ENCODE measurements around the gene UST.

UST gene

GRCh38 chr6:148827416-148828045, 80.7 kb downstream of the UST start:
- H3K27ac Mint-ChIP-seq: no peak overlapping the region
- ATAC-seq (replicated peaks) (no peak), DNase-seq (no peak)
- no peaks in the 10 kb centered on the region for H3K9me3 Mint-ChIP-seq
- H3K4me3 Mint-ChIP-seq: no peak overlapping the region
- no peaks in the 10 kb centered on the region for H3K27me3 Mint-ChIP-seq
- peaks cover 18 to 34% of the 10 kb centered on the region in 2 donors for H3K4me1 Mint-ChIP-seq (ENCODE audit: low read depth in 2 of 2)
- H3K36me3 Mint-ChIP-seq (ENCODE audit: insufficient read depth): no peaks in the 10 kb centered on the region

DNA sequence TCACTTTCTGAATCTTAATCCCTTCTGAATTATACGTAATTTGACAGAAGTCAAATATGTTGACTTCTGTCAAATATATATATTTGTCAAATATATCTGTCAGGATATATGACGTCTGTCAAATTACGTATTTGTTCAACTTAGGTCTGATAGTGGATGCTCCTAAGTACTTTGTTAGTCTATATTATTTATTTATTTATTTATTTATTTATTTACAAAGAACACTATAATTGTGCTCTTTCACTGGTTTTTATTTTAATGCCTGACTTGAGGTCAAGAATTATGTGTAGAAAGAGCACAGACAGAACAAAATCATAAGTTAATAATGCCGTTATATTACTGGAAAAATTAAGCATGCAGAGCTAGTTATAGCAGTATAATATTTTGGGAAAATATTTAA, 81.2 kb downstream of the UST start:
- no peak for ATAC-seq (replicated peaks)
- H3K27ac Mint-ChIP-seq: no peak overlapping the region
- H3K4me1 Mint-ChIP-seq (ENCODE audit: low read depth in 2 of 2): peaks cover 16 to 34% of the 10 kb centered on the region in 2 donors
- no peak for DNase-seq
- no peak overlapping the region for H3K4me3 Mint-ChIP-seq
- no peaks in the 10 kb centered on the region for H3K27me3 Mint-ChIP-seq
- no peaks in the 10 kb centered on the region for H3K9me3 Mint-ChIP-seq
- no peaks in the 10 kb centered on the region for H3K36me3 Mint-ChIP-seq (ENCODE audit: insufficient read depth)

- Mint-ChIP-seq H3K27ac (peak overlapping the region; percentile 69 to 88), H3K36me3 (ENCODE audit: insufficient read depth) (no peaks in the 10 kb centered on the region), H3K4me1 (ENCODE audit: low read depth in 2 of 2) (peaks cover 21 to 34% of the 10 kb centered on the region in 2 donors), H3K4me3 (peak overlapping the region; percentile 77 to 93), H3K27me3 (no peaks in the 10 kb centered on the region), H3K9me3 (no peaks in the 10 kb centered on the region)
- DNase-seq (no peak), ATAC-seq (replicated peaks) (peak; percentile 52)
Observed at GRCh38 chr6:148829415-148830101, 82.7 kb downstream of the UST start.

- Mint-ChIP-seq H3K36me3 (ENCODE audit: insufficient read depth) (no peaks in the 10 kb centered on the region), H3K27ac (peak overlapping the region; percentile 69 to 88), H3K9me3 (no peaks in the 10 kb centered on the region), H3K4me3 (peak overlapping the region; percentile 77 to 93), H3K4me1 (ENCODE audit: low read depth in 2 of 2) (peaks cover 24 to 35% of the 10 kb centered on the region in 2 donors), H3K27me3 (no peaks in the 10 kb centered on the region)
- peak; percentile 59 for ATAC-seq (replicated peaks)
- DNase-seq: no peak
Observed at GRCh38 chr6:148830614-148831013, 83.8 kb downstream of the UST start.

DNA sequence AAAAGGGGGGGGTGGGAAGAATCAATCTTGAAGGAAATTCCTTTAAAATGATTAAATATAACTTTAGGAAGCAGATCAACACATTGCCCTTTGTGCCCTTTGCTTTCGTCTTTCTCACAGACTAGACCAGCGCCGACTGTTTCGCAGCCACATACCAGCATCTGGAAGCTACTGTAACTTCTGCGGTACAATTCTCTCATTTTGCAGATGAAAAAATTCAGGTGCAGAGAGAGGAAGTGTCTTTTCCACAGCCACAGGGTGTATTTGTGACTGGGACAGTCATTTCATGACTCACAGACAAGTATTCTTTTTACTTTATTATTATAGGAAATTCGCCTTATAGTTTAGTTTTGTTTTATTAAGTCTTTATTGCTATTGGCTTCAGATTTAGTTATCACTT, 84.2 kb downstream of the UST start:
- ATAC-seq (replicated peaks) (peak; percentile 86), DNase-seq (peak; percentile 30 to 35 (median 35))
- Mint-ChIP-seq H3K27ac (peak overlapping the region; percentile 69 to 88), H3K4me3 (peak overlapping the region; percentile 77 to 93), H3K4me1 (ENCODE audit: low read depth in 2 of 2) (peaks cover 28 to 36% of the 10 kb centered on the region in 2 donors), H3K27me3 (no peaks in the 10 kb centered on the region), H3K9me3 (no peaks in the 10 kb centered on the region), H3K36me3 (ENCODE audit: insufficient read depth) (no peaks in the 10 kb centered on the region)

- Mint-ChIP-seq H3K4me1 (ENCODE audit: low read depth in 2 of 2) (peaks cover 30 to 41% of the 10 kb centered on the region in 2 donors), H3K27ac (peak overlapping the region in 1 of 2 donors; percentile 88), H3K9me3 (no peaks in the 10 kb centered on the region), H3K36me3 (ENCODE audit: insufficient read depth) (peaks cover under 1% of the 10 kb centered on the region), H3K4me3 (peak overlapping the region; percentile 77 to 93), H3K27me3 (no peaks in the 10 kb centered on the region)
- DNase-seq: no peak
- ATAC-seq (replicated peaks): no peak
Observed at GRCh38 chr6:148831531-148831930, 84.7 kb downstream of the UST start.

GRCh38 chr6:148835920-148836441, 89.2 kb downstream of the UST start:
- peaks cover 18 to 20% of the 10 kb centered on the region in 2 donors for H3K4me1 Mint-ChIP-seq (ENCODE audit: low read depth in 2 of 2)
- H3K4me3 Mint-ChIP-seq: peak overlapping the region; percentile 12 to 30
- H3K9me3 Mint-ChIP-seq: no peaks in the 10 kb centered on the region
- peaks cover 3% of the 10 kb centered on the region for H3K36me3 Mint-ChIP-seq (ENCODE audit: insufficient read depth)
- peak overlapping the region; percentile 67 to 73 for H3K27ac Mint-ChIP-seq
- H3K27me3 Mint-ChIP-seq: no peaks in the 10 kb centered on the region
- DNase-seq: no peak
- no peak for ATAC-seq (replicated peaks)

DNA sequence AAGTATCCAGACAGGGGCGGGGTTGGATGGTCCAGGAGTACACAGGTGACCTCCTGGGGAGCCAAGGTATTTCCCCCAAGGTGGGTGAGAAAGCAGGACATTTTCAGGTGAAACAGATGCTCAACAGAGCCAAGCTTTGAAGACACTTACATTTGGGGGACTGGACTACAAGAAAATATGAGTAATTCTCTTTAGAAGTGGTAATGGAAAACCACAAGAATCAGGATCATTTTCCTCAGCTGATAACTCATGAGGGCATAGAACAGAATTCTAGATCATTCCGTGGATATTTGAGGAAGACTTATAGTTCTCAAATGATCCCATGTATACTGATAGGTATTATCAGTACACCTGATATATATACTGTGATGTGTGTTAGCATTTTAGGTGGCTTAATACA, 89.9 kb downstream of the UST start:
- H3K4me3 Mint-ChIP-seq: no peak overlapping the region
- no peak for ATAC-seq (replicated peaks)
- H3K36me3 Mint-ChIP-seq (ENCODE audit: insufficient read depth): peaks cover 3% of the 10 kb centered on the region
- peak overlapping the region; percentile 49 to 73 for H3K27ac Mint-ChIP-seq
- H3K27me3 Mint-ChIP-seq: no peaks in the 10 kb centered on the region
- DNase-seq: no peak
- H3K9me3 Mint-ChIP-seq: no peaks in the 10 kb centered on the region
- H3K4me1 Mint-ChIP-seq (ENCODE audit: low read depth in 2 of 2): peaks cover 17 to 18% of the 10 kb centered on the region in 2 donors

- Mint-ChIP-seq H3K27me3 (no peaks in the 10 kb centered on the region), H3K36me3 (ENCODE audit: insufficient read depth) (peaks cover 3% of the 10 kb centered on the region), H3K27ac (peak overlapping the region in 1 of 2 donors; percentile 20), H3K4me3 (no peak overlapping the region), H3K4me1 (ENCODE audit: low read depth in 2 of 2) (peaks cover 17 to 18% of the 10 kb centered on the region in 2 donors), H3K9me3 (no peaks in the 10 kb centered on the region)
- DNase-seq: no peak
- ATAC-seq (replicated peaks): no peak
Observed at GRCh38 chr6:148837941-148838340, 91.1 kb downstream of the UST start.

GRCh38 chr6:148839044-148839443, 92.2 kb downstream of the UST start:
- ATAC-seq (replicated peaks): no peak

DNA sequence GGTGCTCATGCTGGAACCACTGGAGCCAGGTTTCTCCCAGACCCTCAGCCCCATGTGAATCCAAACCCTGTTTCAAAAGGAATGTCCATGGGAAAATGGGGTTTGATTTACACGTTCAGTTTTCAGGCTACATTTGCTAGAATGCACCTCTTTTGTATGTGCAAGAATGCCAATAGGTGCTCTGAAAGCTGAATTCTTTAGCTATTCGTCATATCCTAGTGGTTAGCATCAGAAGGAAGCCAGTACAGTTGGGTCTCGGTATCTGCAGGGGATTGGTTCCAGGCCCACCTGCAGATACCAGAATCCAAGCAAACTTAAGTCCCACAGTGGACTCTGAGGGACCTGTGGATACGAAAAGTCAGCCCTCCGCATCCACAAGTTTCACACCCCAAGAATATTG, 93.4 kb downstream of the UST start:
- Mint-ChIP-seq H3K4me1 (ENCODE audit: low read depth in 2 of 2) (peaks cover 13 to 28% of the 10 kb centered on the region in 2 donors), H3K27me3 (no peaks in the 10 kb centered on the region), H3K9me3 (no peaks in the 10 kb centered on the region), H3K27ac (no peak overlapping the region), H3K4me3 (no peak overlapping the region), H3K36me3 (ENCODE audit: insufficient read depth) (peaks cover 3% of the 10 kb centered on the region)
- DNase-seq (no peak), ATAC-seq (replicated peaks) (no peak)

More at GRCh38 chr6:148839044-148839443, 92.2 kb downstream of the UST start:
- Mint-ChIP-seq H3K27ac (no peak overlapping the region), H3K4me1 (ENCODE audit: low read depth in 2 of 2) (peaks cover 15 to 23% of the 10 kb centered on the region in 2 donors), H3K36me3 (ENCODE audit: insufficient read depth) (peaks cover 3% of the 10 kb centered on the region), H3K27me3 (no peaks in the 10 kb centered on the region), H3K4me3 (no peak overlapping the region), H3K9me3 (no peaks in the 10 kb centered on the region)
- no peak for DNase-seq

- Mint-ChIP-seq H3K9me3 (no peaks in the 10 kb centered on the region), H3K27ac (no peak overlapping the region), H3K27me3 (no peaks in the 10 kb centered on the region), H3K4me1 (ENCODE audit: low read depth in 2 of 2) (peaks cover 7 to 15% of the 10 kb centered on the region in 2 donors), H3K36me3 (ENCODE audit: insufficient read depth) (no peaks in the 10 kb centered on the region), H3K4me3 (no peak overlapping the region)
- ATAC-seq (replicated peaks): no peak
- no peak for DNase-seq
Observed at GRCh38 chr6:148842296-148843019, 95.6 kb downstream of the UST start.

- Mint-ChIP-seq H3K27ac (no peak overlapping the region), H3K9me3 (no peaks in the 10 kb centered on the region), H3K27me3 (no peaks in the 10 kb centered on the region), H3K36me3 (ENCODE audit: insufficient read depth) (no peaks in the 10 kb centered on the region), H3K4me3 (no peak overlapping the region), H3K4me1 (ENCODE audit: low read depth in 2 of 2) (peaks cover 5 to 16% of the 10 kb centered on the region in 2 donors)
- DNase-seq (no peak), ATAC-seq (replicated peaks) (no peak)
Observed at GRCh38 chr6:148845464-148845863, 98.6 kb downstream of the UST start.

Measured in effector memory CD8-positive, alpha-beta T cell (primary cell).